Epidermal melanocyte (primary cell): ENCODE data around the gene P4HB.

Experiments used
- DNase-seq: peaks from one replicate; pipeline ENCODE4 v3.0.0; 2011; ENCODE audit warnings: low spot score; ENCODE audit not compliant: insufficient read length

Gene P4HB

GRCh38 chr17:81832608-81833159 lies 27.7 kb downstream of the P4HB start:
- DNase-seq: no peak

GRCh38 chr17:81831957-81832607 lies 28.3 kb downstream of the P4HB start:
- DNase-seq: no peak

GRCh38 chr17:81831563-81831956 lies 28.8 kb downstream of the P4HB start:
- no peak for DNase-seq

GRCh38 chr17:81829858-81830257 lies 30.5 kb downstream of the P4HB start:
- no peak for DNase-seq

- DNase-seq: no peak
These were observed 31.7 kb downstream of the P4HB start for GRCh38 chr17:81828656-81829055.

GRCh38 chr17:81825841-81826466 lies 34.4 kb downstream of the P4HB start:
- DNase-seq: no peak

- DNase-seq: no peak
These were observed 35.7 kb downstream of the P4HB start for GRCh38 chr17:81824595-81824994.

- no peak for DNase-seq
These were observed 36.4 kb downstream of the P4HB start for GRCh38 chr17:81823820-81824550.

- no peak for DNase-seq
These were observed 37.1 kb downstream of the P4HB start for GRCh38 chr17:81822996-81823819.

- no peak for DNase-seq
These were observed 38.1 kb downstream of the P4HB start for GRCh38 chr17:81822312-81822637.

- DNase-seq: peak; percentile 74
These were observed 38.6 kb downstream of the P4HB start for GRCh38 chr17:81821603-81822311.

GRCh38 chr17:81821147-81821546 lies 39.2 kb downstream of the P4HB start:
- DNase-seq: no peak

- DNase-seq: no peak
These were observed 40.6 kb downstream of the P4HB start for GRCh38 chr17:81819708-81820107.

- no peak for DNase-seq
These were observed 42.6 kb downstream of the P4HB start for GRCh38 chr17:81817758-81818147.

- no peak for DNase-seq
These were observed 44.7 kb downstream of the P4HB start for GRCh38 chr17:81815646-81815986.

- no peak for DNase-seq
These were observed 45.3 kb downstream of the P4HB start for GRCh38 chr17:81814748-81815645.

GRCh38 chr17:81813861-81814683 lies 46.3 kb downstream of the P4HB start:
- no peak for DNase-seq

- no peak for DNase-seq
These were observed 47.0 kb downstream of the P4HB start for GRCh38 chr17:81813371-81813684.

GRCh38 chr17:81812571-81813370 lies 47.6 kb downstream of the P4HB start:
- no peak for DNase-seq
